ENCODE data around the gene TAS2R60. TPM values are rescaled to one million over a fixed set of nuclear protein-coding genes. Genes with fewer than 3 reads are reported as not detected.
"Not testable (repeated sequence)": the region's sequence is repeated elsewhere in the genome, so short reads cannot be mapped to it uniquely, and the experiment has no call there.

Gene TAS2R60
- under 1 TPM in 1 of 2 experiments, not detected in 1; 0.65 TPM for total RNA-seq

GRCh38 chr7:143443153-143443552 is at the start of gene TAS2R60:
Gene TAS2R60, plus strand, starts transcription at chr7:143443453. Its CDS starts 0 bp downstream, at chr7:143443453.
- H3K27me3 Mint-ChIP-seq = no peaks in the 10 kb centered on the region
- POLR2A ChIA-PET = no interaction called here
- H3K36me3 Mint-ChIP-seq = peaks cover 3% of the 10 kb centered on the region
- H3K4me1 Mint-ChIP-seq = peaks cover 2% of the 10 kb centered on the region
- H3K27ac Mint-ChIP-seq = no peak within 1 kb of the TSS
- no peak within 1 kb of the TSS for H3K4me3 Mint-ChIP-seq
- DNase-seq (no peak), ATAC-seq (ENCODE audit: low read depth) (no peak)
- H3K9me3 Mint-ChIP-seq = no peaks in the 10 kb centered on the region

GRCh38 chr7:143394068-143394467 is 49.2 kb upstream of the TAS2R60 start:
- H3K27ac Mint-ChIP-seq = peak overlapping the region; percentile 54
- DNase-seq = no peak
- ATAC-seq (ENCODE audit: low read depth) = no peak
- no peak overlapping the region for H3K4me3 Mint-ChIP-seq
- POLR2A ChIA-PET = interaction anchor here (0.8 to 6.7 kb wide), 2 partner anchors 10 to 14 kb away, joined by 3 to 40 read pairs; partner anchors contain the start of gene EPHA1
- no peaks in the 10 kb centered on the region for H3K9me3 Mint-ChIP-seq
- peaks cover 20% of the 10 kb centered on the region for H3K36me3 Mint-ChIP-seq
- H3K27me3 Mint-ChIP-seq = no peaks in the 10 kb centered on the region
- H3K4me1 Mint-ChIP-seq = peaks cover 19% of the 10 kb centered on the region

GRCh38 chr7:143394777-143395176 is 48.5 kb upstream of the TAS2R60 start:
- DNase-seq = no peak
- Mint-ChIP-seq H3K4me1 (peaks cover 13% of the 10 kb centered on the region), H3K27ac (peak overlapping the region; percentile 81), H3K36me3 (peaks cover 14% of the 10 kb centered on the region), H3K4me3 (peak overlapping the region; percentile 68), H3K27me3 (no peaks in the 10 kb centered on the region), H3K9me3 (no peaks in the 10 kb centered on the region)
- no peak for ATAC-seq (ENCODE audit: low read depth)
- POLR2A ChIA-PET = interaction anchor here (0.8 to 1.0 kb wide), 2 partner anchors 9 to 11 kb away, joined by 3 read pairs; no protein-coding TSS in a partner anchor

- Mint-ChIP-seq H3K9me3 (no peaks in the 10 kb centered on the region), H3K36me3 (peaks cover 10% of the 10 kb centered on the region), H3K27ac (peak overlapping the region; percentile 81), H3K4me1 (peaks cover 11% of the 10 kb centered on the region), H3K27me3 (no peaks in the 10 kb centered on the region), H3K4me3 (peak overlapping the region; percentile 68)
- no peak for DNase-seq
- POLR2A ChIA-PET = interaction anchor here (1.0 kb wide), 1 partner anchor 9 kb away, joined by 3 read pairs; no protein-coding TSS in a partner anchor
- ATAC-seq (ENCODE audit: low read depth) = no peak
These were observed 47.8 kb upstream of the TAS2R60 start for GRCh38 chr7:143395187-143396149.

GRCh38 chr7:143396182-143396581 is 47.1 kb upstream of the TAS2R60 start:
- peaks cover 11% of the 10 kb centered on the region for H3K4me1 Mint-ChIP-seq
- H3K27ac Mint-ChIP-seq = no peak overlapping the region
- POLR2A ChIA-PET = interaction anchor here (1.5 kb wide), 1 partner anchor 11 kb away, joined by 3 read pairs; no protein-coding TSS in a partner anchor
- no peak for DNase-seq
- H3K36me3 Mint-ChIP-seq = peaks cover 9% of the 10 kb centered on the region
- H3K27me3 Mint-ChIP-seq = no peaks in the 10 kb centered on the region
- no peak overlapping the region for H3K4me3 Mint-ChIP-seq
- ATAC-seq (ENCODE audit: low read depth) = no peak
- H3K9me3 Mint-ChIP-seq = no peaks in the 10 kb centered on the region

- Mint-ChIP-seq H3K4me1 (peaks cover 11% of the 10 kb centered on the region), H3K4me3 (no peak overlapping the region), H3K27me3 (no peaks in the 10 kb centered on the region), H3K27ac (no peak overlapping the region), H3K9me3 (no peaks in the 10 kb centered on the region), H3K36me3 (peaks cover 9% of the 10 kb centered on the region)
- no peak for DNase-seq
- POLR2A ChIA-PET = interaction anchor here (1.5 kb wide), 2 partner anchors 10 to 17 kb away, joined by 3 to 5 read pairs; no protein-coding TSS in a partner anchor
- ATAC-seq (ENCODE audit: low read depth) = no peak
These were observed 46.4 kb upstream of the TAS2R60 start for GRCh38 chr7:143396625-143397556.

- ATAC-seq (ENCODE audit: low read depth) (no peak), DNase-seq (no peak)
- Mint-ChIP-seq H3K9me3 (no peaks in the 10 kb centered on the region), H3K4me1 (peaks cover 12% of the 10 kb centered on the region), H3K36me3 (peaks cover 10% of the 10 kb centered on the region), H3K27ac (peak overlapping the region; percentile 49), H3K27me3 (no peaks in the 10 kb centered on the region), H3K4me3 (no peak overlapping the region)
- POLR2A ChIA-PET = interaction anchor here (1.5 kb wide), 2 partner anchors 9 to 18 kb away, joined by 3 to 5 read pairs; no protein-coding TSS in a partner anchor
These were observed 45.3 kb upstream of the TAS2R60 start for GRCh38 chr7:143397710-143398530.

- no peaks in the 10 kb centered on the region for H3K9me3 Mint-ChIP-seq
- POLR2A ChIA-PET = no interaction called here
These were observed 44.6 kb upstream of the TAS2R60 start for GRCh38 chr7:143398616-143399015.

GRCh38 chr7:143399151-143399550 is 44.1 kb upstream of the TAS2R60 start:
- peaks cover 8% of the 10 kb centered on the region for H3K36me3 Mint-ChIP-seq
- H3K9me3 Mint-ChIP-seq = no peaks in the 10 kb centered on the region
- peaks cover 12% of the 10 kb centered on the region for H3K4me1 Mint-ChIP-seq
- POLR2A ChIA-PET = no interaction called here
- no peaks in the 10 kb centered on the region for H3K27me3 Mint-ChIP-seq
- no peak overlapping the region for H3K27ac Mint-ChIP-seq
- ATAC-seq (ENCODE audit: low read depth) = no peak
- H3K4me3 Mint-ChIP-seq = no peak overlapping the region
- no peak for DNase-seq

More at GRCh38 chr7:143398616-143399015, 44.6 kb upstream of the TAS2R60 start:
- Mint-ChIP-seq H3K27me3 (no peaks in the 10 kb centered on the region), H3K4me1 (peaks cover 12% of the 10 kb centered on the region), H3K36me3 (peaks cover 9% of the 10 kb centered on the region), H3K4me3 (no peak overlapping the region), H3K27ac (no peak overlapping the region)
- no peak for ATAC-seq (ENCODE audit: low read depth)
- DNase-seq = no peak

- no peak overlapping the region for H3K4me3 Mint-ChIP-seq
- no peaks in the 10 kb centered on the region for H3K27me3 Mint-ChIP-seq
- no peak for DNase-seq
- no peaks in the 10 kb centered on the region for H3K9me3 Mint-ChIP-seq
- no peak for ATAC-seq (ENCODE audit: low read depth)
- H3K27ac Mint-ChIP-seq = no peak overlapping the region
- POLR2A ChIA-PET = no interaction called here
- H3K4me1 Mint-ChIP-seq = peaks cover 12% of the 10 kb centered on the region
- peaks cover 10% of the 10 kb centered on the region for H3K36me3 Mint-ChIP-seq
These were observed 43.6 kb upstream of the TAS2R60 start for GRCh38 chr7:143399642-143400041.

GRCh38 chr7:143401265-143401664 is 42.0 kb upstream of the TAS2R60 start:
- Mint-ChIP-seq H3K27ac (no peak overlapping the region), H3K27me3 (no peaks in the 10 kb centered on the region), H3K36me3 (peaks cover 9% of the 10 kb centered on the region), H3K4me1 (peaks cover 11% of the 10 kb centered on the region), H3K4me3 (no peak overlapping the region), H3K9me3 (no peaks in the 10 kb centered on the region)
- POLR2A ChIA-PET = interaction anchor here (1.3 kb wide), 1 partner anchor 17 kb away, joined by 4 read pairs; no protein-coding TSS in a partner anchor
- no peak for ATAC-seq (ENCODE audit: low read depth)
- no peak for DNase-seq

- H3K36me3 Mint-ChIP-seq; DNase-seq; H3K9me3 Mint-ChIP-seq; H3K27me3 Mint-ChIP-seq; H3K27ac Mint-ChIP-seq; H3K4me3 Mint-ChIP-seq; ATAC-seq (ENCODE audit: low read depth): not testable (repeated sequence)
- peaks cover 17% of the 10 kb centered on the region for H3K4me1 Mint-ChIP-seq
- POLR2A ChIA-PET = interaction anchor here (1.1 to 1.3 kb wide), 2 partner anchors 18 to 22 kb away, joined by 3 to 4 read pairs; no protein-coding TSS in a partner anchor
These were observed 41.0 kb upstream of the TAS2R60 start for GRCh38 chr7:143402233-143402632.

Measured in activated naive CD8-positive, alpha-beta T cell treated with anti-CD3 and anti-CD28 coated beads, Interleukin-2, amount 10 ng/mL, durations not matched to agents 7 days and 5 days (primary cell).